Measurements from ENCODE around the gene RELN. TPM values are rescaled to one million over a fixed set of nuclear protein-coding genes. Genes with fewer than 3 reads are reported as not detected.
"Not testable (repeated sequence)": the region's sequence is repeated elsewhere in the genome, so short reads cannot be mapped to it uniquely, and the experiment has no call there.

The RELN gene
- total RNA-seq, 6 donors from 2014 or later, result 1.1 to 3.6 (median 2.6) TPM; not detected in 1

GRCh38 chr7:103823084-103823483, 166.4 kb downstream of the RELN start:
- 94 to 96% methylated on average over 1 of the region's 1 CpG for WGBS, 2 donors
- ATAC-seq (ENCODE audit: low FRiP score in 2 of 2), result no peak
- H3K27me3 ChIP-seq, result no peaks in the 10 kb centered on the region
- no peaks in the 10 kb centered on the region for H3K4me1 ChIP-seq
- H3K36me3 ChIP-seq, result no peaks in the 10 kb centered on the region
- H3K9me3 ChIP-seq, result no peaks in the 10 kb centered on the region
- TF ChIP-seq POLR2AphosphoS5 (IDR thresholded peaks at IDR 0.05), result no peak
- no peak for TF ChIP-seq POLR2A (IDR thresholded peaks at IDR 0.05)
- no peak for TF ChIP-seq EP300 (IDR thresholded peaks at IDR 0.05)
- no peak for TF ChIP-seq CTCF (IDR thresholded peaks at IDR 0.05)
- H3K27ac ChIP-seq, result no peak overlapping the region
- H3K4me3 ChIP-seq, result no peak overlapping the region
- DNase-seq, result no peak

- H3K4me1 ChIP-seq, result no peaks in the 10 kb centered on the region
- TF ChIP-seq POLR2AphosphoS5 (IDR thresholded peaks at IDR 0.05) (no peak), POLR2A (IDR thresholded peaks at IDR 0.05) (no peak), EP300 (IDR thresholded peaks at IDR 0.05) (no peak), CTCF (IDR thresholded peaks at IDR 0.05) (no peak)
- 56 to 71% methylated on average over 2 of the region's 2 CpGs for WGBS, 2 donors
- DNase-seq (no peak), ATAC-seq (ENCODE audit: low FRiP score in 2 of 2) (no peak)
- no peak overlapping the region for H3K4me3 ChIP-seq
- H3K27ac ChIP-seq, result no peak overlapping the region
- no peaks in the 10 kb centered on the region for H3K9me3 ChIP-seq
- H3K27me3 ChIP-seq, result no peaks in the 10 kb centered on the region
- H3K36me3 ChIP-seq, result no peaks in the 10 kb centered on the region
Measured at GRCh38 chr7:103821092-103821491, 168.4 kb downstream of the RELN start.

GRCh38 chr7:103815972-103816371, 173.5 kb downstream of the RELN start:
- not testable (repeated sequence) for DNase-seq; H3K27ac ChIP-seq; H3K4me3 ChIP-seq; H3K27me3 ChIP-seq; H3K9me3 ChIP-seq; H3K36me3 ChIP-seq; ATAC-seq (ENCODE audit: low FRiP score in 2 of 2); H3K4me1 ChIP-seq
- WGBS, 2 donors, result 74 to 81% methylated on average over 5 of the region's 5 CpGs

- H3K27me3 ChIP-seq, result no peaks in the 10 kb centered on the region
- no peak for DNase-seq
- H3K4me3 ChIP-seq, result no peak overlapping the region
- TF ChIP-seq CTCF (IDR thresholded peaks at IDR 0.05), result no peak
- TF ChIP-seq POLR2AphosphoS5 (IDR thresholded peaks at IDR 0.05), result no peak
- H3K36me3 ChIP-seq, result no peaks in the 10 kb centered on the region
- no peaks in the 10 kb centered on the region for H3K9me3 ChIP-seq
- 87 to 90% methylated on average over 2 of the region's 2 CpGs for WGBS, 2 donors
- no peak for ATAC-seq (ENCODE audit: low FRiP score in 2 of 2)
- H3K27ac ChIP-seq, result no peak overlapping the region
- H3K4me1 ChIP-seq, result no peaks in the 10 kb centered on the region
Measured at GRCh38 chr7:103813970-103814369, 175.5 kb downstream of the RELN start.

- 50 to 53% methylated on average over 2 of the region's 2 CpGs for WGBS, 2 donors
- Histone ChIP-seq H3K4me3 (peak overlapping the region in 1 of 4 donors; percentile 21), H3K27me3 (no peaks in the 10 kb centered on the region), H3K36me3 (no peaks in the 10 kb centered on the region), H3K27ac (no peak overlapping the region), H3K4me1 (no peaks in the 10 kb centered on the region), H3K9me3 (no peaks in the 10 kb centered on the region)
- DNase-seq (no peak), ATAC-seq (ENCODE audit: low FRiP score in 2 of 2) (no peak)
- TF ChIP-seq EP300 (IDR thresholded peaks at IDR 0.05), result no peak
- no peak for TF ChIP-seq POLR2AphosphoS5 (IDR thresholded peaks at IDR 0.05)
- no peak for TF ChIP-seq POLR2A (IDR thresholded peaks at IDR 0.05)
- no peak for TF ChIP-seq CTCF (IDR thresholded peaks at IDR 0.05)
Measured at GRCh38 chr7:103811997-103812396, 177.5 kb downstream of the RELN start.
